HCT116 (cell line): ENCODE measurements around the gene WNT7B.

ENCODE experiments used
- CBX3 ChIP-seq: IDR thresholded peaks from 2 replicates; pipeline ENCODE4 v1.6.1; 2012; ENCODE audit warnings: low read depth
- CEBPB ChIP-seq: IDR thresholded peaks from 2 replicates; pipeline ENCODE4 v1.6.1; 2012; ENCODE audit warnings: low read depth
- CTCF ChIP-seq, 3 experiments: fragments of 200-600 bp in 1 of 3; sonication (generic) in 1 of 3; IDR thresholded peaks in 2 of 3; conservative IDR thresholded peaks in 1 of 3; 2 replicates each; pipeline ENCODE4 v1.5.1; 2012 to 2017; ENCODE audit warnings: low read depth in 2 of 3, low read length in 2 of 3, antibody characterized with exemption in 1 of 3, borderline replicate concordance in 1 of 3, control low read depth in 1 of 3, mild to moderate bottlenecking in 1 of 3, mixed read lengths in 1 of 3, mixed run types in 1 of 3, moderate library complexity in 1 of 3; ENCODE audit not compliant: insufficient read depth in 1 of 3
- EZH2 ChIP-seq: fragments of 200-600 bp; sonication (generic); IDR thresholded peaks from 2 replicates; pipeline ENCODE4 v1.6.1; 2017; ENCODE audit warnings: antibody characterized with exemption, mixed run types
- EZH2phosphoT487 ChIP-seq: fragments of 200-600 bp; IDR thresholded peaks from 2 replicates; pipeline ENCODE4 v1.6.1; 2018; ENCODE audit warnings: antibody characterized with exemption, borderline replicate concordance
- JUND ChIP-seq: IDR thresholded peaks from 2 replicates; pipeline ENCODE4 v1.6.1; 2012
- MAX ChIP-seq: IDR thresholded peaks from 2 replicates; pipeline ENCODE4 v1.6.1; 2012
- POLR2A ChIP-seq: IDR thresholded peaks from 2 replicates; pipeline ENCODE4 v1.7.0; 2011; ENCODE audit warnings: borderline replicate concordance; ENCODE audit not compliant: insufficient read depth, insufficient read length; ENCODE audit errors: extremely low read depth
- POLR2AphosphoS5 ChIP-seq: IDR thresholded peaks from 2 replicates; pipeline ENCODE4 v1.6.1; 2011; ENCODE audit warnings: mild to moderate bottlenecking, low read depth, low read length, moderate library complexity
- RAD21 ChIP-seq: IDR thresholded peaks from 2 replicates; pipeline ENCODE4 v1.6.1; 2012; ENCODE audit warnings: low read depth, mild to moderate bottlenecking
- SIN3A ChIP-seq: IDR thresholded peaks from 2 replicates; pipeline ENCODE4 v1.6.1; 2012; ENCODE audit warnings: low read depth
- YY1 ChIP-seq: IDR thresholded peaks from 2 replicates; pipeline ENCODE4 v1.6.1; 2011; ENCODE audit warnings: low read length, low read depth, moderate library complexity, mild to moderate bottlenecking; ENCODE audit not compliant: insufficient replicate concordance; ENCODE audit errors: extremely low read depth
- ZBTB33 ChIP-seq: IDR thresholded peaks from 2 replicates; pipeline ENCODE4 v1.6.1; 2011; ENCODE audit warnings: mild to moderate bottlenecking, low read length, moderate library complexity; ENCODE audit not compliant: insufficient replicate concordance; ENCODE audit errors: extremely low read depth

- no peak for TF ChIP-seq EZH2
- TF ChIP-seq CTCF (IDR thresholded peaks at IDR 0.05 in 2 of 3, conservative IDR thresholded peaks at IDR 0.05 in 1 of 3; ENCODE audit: borderline replicate concordance in 1 of 3, insufficient read depth in 1 of 3, low read depth in 2 of 3, low read length in 2 of 3) = no peak
- no peak for TF ChIP-seq JUND
- no peak for TF ChIP-seq RAD21
- TF ChIP-seq CBX3 = no peak
- no peak for TF ChIP-seq MAX
- TF ChIP-seq ZBTB33 = no peak
- no peak for TF ChIP-seq POLR2A
- no peak for TF ChIP-seq YY1
- no peak for TF ChIP-seq CEBPB
- no peak for TF ChIP-seq EZH2phosphoT487
- no peak for TF ChIP-seq POLR2AphosphoS5
- TF ChIP-seq SIN3A = no peak
These were observed 59.8 kb downstream of the WNT7B start for GRCh38 chr22:45917146-45917545.
